Effector CD8-positive, alpha-beta T cell (primary cell): ENCODE data around the gene GLI2.

Experiments
- DNase-seq: peaks from one replicate; lab custom pipeline; 2025; lab: John Stamatoyannopoulos, UW

Gene GLI2

GRCh38 chr2:120754067-120754960 is 18.6 kb downstream of the GLI2 start:
- DNase-seq: no peak

DNA sequence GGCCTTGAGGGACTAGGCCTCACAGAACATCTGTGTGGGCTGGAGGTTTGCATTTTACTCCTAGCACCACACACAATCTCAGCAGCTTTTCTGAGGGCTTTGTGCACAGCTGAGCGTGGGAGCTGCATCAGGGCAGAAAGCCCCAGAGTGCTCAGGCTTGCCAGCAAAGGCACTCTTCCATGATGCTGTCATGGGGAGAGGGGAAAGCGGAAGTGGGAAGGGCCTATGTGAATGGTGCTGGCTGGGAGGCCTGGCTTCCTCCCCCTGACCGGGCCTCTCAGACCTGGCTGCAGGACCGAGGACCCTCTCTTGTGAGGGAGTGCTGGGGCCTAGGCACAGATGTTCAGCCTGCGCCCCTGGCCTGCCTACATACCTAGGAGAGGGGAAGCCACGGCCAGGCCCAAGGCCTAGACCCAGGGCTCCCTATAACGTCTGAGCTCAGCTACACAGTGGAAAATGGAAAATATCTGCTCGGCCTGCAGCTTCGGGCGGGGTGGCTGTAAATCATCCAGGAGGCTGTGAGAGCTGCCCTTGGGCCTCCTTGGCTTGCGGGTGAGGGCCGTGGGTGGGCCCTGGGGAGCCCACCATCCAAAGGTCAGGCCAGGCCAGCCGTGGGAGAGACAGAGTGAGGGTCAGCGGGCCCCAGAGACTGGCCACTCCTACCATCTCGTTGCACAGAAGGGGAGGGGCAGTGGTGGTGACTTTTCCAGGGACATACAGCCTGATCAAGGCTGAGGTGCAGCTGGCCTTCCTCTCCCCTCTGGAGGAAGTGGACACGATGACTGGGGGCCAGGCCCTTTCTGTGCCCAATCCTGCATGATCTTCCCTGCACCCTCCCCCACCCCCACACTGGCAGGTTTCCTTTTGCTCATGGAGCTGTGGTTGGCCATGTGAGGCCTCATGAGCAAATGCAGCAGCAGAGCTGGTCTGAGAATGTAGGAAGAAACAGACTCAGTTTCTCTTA is 22.8 kb downstream of the GLI2 start:
- no peak for DNase-seq

DNA sequence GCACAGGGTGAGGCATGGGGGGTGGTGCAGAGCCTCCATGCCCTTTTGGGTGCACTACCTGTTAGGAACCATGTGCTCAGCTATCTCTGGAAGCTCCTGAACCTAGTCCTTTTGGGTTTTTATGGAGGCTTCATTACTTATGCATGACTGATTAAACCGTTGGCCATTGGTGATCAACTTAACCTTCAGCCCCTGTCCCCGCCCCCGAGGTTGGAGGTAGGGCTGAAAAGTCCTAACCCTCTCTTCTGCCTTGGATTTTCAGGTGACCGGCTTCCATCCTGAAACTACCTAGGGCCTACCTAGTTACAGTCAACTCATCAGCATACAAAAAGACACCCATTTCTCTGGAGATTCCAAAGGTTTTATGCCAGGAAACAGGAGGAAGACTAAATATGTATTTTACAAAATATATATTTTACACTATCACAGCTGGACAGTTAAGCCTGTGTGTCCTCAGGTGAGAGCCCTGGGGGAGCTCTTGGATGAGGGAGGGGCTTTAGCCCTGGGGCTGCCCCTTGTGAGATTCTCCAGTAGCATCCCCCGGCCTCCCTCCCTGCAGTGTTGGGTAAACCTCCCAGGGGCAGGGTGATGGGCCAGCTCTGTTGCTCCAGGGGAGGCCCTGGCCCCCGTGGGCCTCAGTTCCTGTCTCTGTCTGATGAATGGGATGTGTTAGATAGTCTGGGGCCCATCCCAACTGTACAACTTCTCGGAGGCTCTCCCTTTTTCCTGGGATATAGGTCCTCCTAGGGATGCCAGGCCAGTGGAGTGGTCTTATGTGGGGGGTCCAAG is 24.1 kb downstream of the GLI2 start:
- DNase-seq: no peak

DNA sequence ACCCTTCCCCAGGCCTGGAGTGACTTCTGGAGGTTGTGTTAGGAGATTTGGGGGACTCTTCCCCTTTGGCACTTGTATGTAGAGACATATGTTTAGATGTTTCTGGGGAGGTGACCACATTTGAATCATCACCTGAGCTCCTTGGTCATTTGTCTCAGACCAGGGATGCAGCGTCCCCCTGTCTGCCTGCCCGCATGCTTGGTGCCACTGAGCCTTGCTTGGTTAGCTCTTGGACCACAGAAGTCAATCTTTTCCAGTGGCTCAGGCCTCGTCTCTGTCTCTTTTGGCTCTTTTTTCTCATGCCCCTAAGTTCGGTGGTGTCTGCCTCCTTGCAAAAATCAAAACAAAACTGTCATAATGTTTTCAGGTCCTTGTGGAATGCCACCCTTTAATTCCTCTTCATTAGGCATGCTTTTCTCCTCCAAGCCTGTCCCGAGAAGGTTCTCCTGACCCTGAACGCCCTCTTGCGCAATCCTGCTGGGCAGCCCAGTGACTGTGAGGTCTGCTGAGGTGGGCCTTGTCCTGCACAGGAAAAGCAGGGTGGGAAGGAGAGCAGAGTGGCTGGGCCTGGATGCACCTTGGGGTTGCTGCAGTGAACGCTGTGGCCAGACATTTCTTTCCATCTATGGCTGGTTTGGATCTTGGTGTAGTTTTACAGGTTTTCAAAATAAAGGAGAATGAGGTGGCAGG is 24.9 kb downstream of the GLI2 start:
- DNase-seq: no peak

- DNase-seq: no peak
Observed at GRCh38 chr2:120761164-120761861, 25.6 kb downstream of the GLI2 start.

DNA sequence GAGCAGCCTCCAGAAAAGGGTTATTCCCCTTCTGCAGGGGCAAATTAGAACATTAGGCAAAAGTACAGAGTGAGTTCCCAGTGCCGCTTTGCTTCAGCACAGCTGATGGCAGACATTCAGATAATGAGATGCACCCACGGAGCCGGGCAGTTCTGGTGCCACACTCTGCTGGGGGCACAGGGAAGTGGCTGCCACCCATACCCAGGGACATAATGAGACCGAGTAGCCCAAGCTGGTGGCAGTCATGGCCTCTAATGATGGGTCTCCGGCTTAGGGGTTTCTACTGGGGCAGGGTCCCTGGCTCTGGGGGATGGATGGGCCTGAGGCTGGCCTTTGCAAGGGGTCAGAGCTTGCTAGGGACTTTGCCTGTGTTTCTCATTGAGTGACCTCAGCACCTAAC is 26.2 kb downstream of the GLI2 start:
- no peak for DNase-seq

- DNase-seq: no peak
Observed at GRCh38 chr2:120762341-120763061, 26.8 kb downstream of the GLI2 start.

DNA sequence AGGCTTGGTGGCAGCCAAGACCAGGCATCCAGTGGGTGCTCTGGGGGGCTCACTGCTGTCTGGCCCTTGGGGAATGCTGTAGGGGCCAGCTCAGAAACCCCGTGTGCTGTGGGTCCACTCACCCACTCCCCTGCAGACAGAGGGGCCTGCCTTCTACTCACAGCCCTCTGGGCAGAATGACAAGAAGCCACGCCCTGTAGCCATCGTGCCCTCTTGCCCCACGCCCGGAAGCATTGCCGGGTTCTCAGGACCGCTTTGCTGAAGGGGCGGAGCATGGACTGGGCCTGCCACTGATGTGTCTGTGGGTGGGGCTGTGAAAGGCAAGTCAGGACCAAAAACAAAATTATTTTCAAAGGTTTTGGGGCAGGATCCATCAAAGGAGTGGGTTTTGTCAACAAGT is 27.8 kb downstream of the GLI2 start:
- no peak for DNase-seq

- DNase-seq: no peak
Observed at GRCh38 chr2:120763931-120764330, 28.3 kb downstream of the GLI2 start.

GRCh38 chr2:120764492-120764891 is 28.8 kb downstream of the GLI2 start:
- DNase-seq: no peak

GRCh38 chr2:120764991-120765677 is 29.5 kb downstream of the GLI2 start:
- DNase-seq: no peak

DNA sequence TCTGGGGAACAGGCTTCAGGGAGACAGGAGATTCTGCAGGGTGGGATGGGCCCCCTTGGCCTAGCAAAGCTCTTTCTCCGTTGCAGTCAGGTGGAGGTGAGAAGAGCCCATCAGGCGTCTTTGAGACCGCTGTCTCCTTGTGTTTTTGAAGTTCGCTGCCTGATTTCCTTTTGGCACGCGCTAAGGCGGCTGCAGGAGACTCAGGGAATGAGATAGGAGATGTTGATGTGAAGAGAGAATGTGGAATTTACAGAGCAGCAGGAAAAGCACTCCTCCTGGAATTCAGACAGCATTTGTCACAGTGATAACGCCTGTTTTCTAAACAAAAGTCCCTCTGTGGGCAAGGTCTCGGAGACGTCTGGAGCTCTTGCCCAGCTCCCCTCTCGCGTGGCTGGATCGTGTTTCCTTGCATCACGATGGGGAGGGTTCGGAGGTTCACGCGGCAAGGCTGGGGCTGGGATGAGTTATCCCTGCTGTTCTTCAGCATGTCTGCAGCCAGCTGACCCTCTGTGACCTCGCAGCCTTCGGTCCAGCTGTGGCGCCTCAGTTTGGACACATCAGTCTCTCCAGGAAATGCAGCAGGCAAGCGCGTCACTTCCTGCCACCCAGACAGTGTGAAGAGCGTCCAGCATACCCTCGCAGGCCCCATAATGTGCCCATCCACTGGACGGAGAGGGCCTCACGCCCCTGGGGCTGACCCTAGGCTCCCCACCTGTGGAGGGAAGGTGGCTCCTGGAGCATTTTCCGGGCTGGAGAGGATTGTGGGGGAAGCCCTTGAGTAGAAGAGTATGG is 30.2 kb downstream of the GLI2 start:
- DNase-seq: no peak

DNA sequence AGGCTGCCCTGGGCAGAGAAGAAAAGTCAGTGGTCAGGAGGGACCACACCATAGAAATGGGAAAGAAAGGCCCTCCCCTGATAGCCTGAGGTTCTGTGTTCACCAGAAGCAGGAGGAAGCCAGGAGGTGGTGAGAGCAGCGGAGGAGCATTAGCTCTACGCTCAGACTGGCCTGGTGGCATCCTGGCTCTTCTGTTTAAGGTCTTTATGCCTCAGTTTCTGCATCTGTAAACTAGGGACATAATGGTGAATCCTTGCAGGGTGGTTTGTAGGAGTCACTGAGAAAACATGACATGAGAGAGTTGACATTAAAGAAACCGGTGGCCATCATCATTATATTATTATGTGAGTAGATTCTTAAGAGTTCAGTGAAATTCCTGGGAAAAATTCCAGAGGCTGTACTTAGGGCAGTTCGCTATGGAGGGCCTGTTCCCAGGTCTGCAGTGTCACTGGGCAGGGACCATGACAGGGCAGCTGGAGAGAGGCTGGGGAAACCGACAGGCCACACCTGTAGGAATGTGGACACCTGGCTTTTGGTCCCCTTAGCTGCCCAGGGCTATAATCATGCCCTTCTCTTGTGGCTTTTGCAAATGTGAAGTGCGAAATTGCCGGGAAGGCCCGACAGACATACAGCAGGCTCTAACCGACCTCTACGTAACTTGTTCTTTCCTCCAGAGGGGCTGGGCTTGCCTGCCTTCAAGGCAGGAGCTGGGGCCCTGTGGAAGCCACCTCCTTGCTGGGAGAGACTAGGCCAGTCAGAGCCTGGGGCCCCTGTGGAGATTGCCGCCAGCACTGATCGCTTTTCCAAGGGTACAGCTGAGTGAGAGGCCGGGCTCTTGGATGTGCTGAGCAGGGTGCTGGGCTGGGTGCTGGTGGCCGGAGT is 31.0 kb downstream of the GLI2 start:
- no peak for DNase-seq

- no peak for DNase-seq
Observed at GRCh38 chr2:120767486-120768005, 31.9 kb downstream of the GLI2 start.

DNA sequence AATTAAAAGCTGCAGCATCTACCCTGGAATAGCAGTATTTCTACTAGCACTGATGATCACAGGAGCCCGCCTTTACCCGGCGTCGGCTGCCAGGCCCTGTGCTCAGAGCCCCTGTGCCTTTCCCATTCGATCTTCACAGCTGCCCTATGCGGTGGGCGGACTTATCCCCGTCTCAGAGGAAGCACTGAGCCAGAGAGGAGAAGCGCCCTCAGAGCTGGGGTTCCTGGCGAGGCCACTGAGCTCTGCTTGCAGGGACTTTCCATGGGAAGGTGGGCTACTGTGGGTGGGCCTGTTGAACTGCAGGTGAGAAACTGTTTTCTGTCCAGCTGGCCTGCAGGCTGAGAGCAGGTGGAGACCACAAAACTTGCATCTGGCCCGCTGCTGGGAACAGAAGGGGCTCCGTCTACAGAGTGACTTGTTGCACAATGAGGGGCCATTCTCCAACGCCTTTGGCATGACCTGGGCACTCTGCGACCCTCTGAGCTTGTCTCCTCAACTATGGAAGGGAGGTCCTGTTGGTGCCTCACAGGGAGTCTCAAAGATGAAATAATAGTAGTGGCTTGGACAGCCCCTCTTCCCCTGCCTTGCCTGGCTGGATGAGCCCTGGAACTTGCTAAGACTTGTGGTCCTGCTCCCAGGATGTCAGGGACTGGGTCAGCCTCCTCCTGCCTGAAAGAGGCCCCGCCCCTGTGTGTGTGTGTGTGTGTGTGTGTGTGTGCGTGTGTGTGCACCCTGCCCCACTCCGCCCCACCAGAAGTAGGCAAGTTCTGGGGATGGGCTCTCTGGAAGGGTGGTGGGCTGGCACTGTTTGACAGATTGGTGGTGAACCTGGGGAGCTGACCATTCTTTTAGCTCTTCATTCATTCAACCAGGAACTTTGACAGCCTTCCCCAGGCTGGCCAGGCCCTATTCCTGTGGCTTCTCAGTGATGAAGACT is 32.7 kb downstream of the GLI2 start:
- no peak for DNase-seq
